T-helper 2 cell treated with Interferon-gamma antibody and Interleukin-4, amounts not matched to agents 5 μg/mL and 100 μg/mL, for 36 hours (primary cell): ENCODE results near the gene STAT4.

ENCODE experiments used
- DNase-seq: peaks from one replicate; pipeline ENCODE4 v3.0.0; 2021; ENCODE audit warnings: low spot score
- H3K27ac Mint-ChIP-seq: one replicate; pipeline ENCODE4 v1.8.0; 2021; ENCODE audit warnings: mild to moderate bottlenecking, mixed read lengths
- H3K27me3 Mint-ChIP-seq: one replicate; pipeline ENCODE4 v1.8.0; 2021; ENCODE audit warnings: low read depth, mixed read lengths
- H3K36me3 Mint-ChIP-seq: one replicate; pipeline ENCODE4 v1.8.0; 2021; ENCODE audit warnings: low read depth, mixed read lengths
- H3K4me1 Mint-ChIP-seq: one replicate; pipeline ENCODE4 v1.8.0; 2021; ENCODE audit warnings: low read depth, mixed read lengths
- H3K4me3 Mint-ChIP-seq: one replicate; pipeline ENCODE4 v1.8.0; 2022; ENCODE audit warnings: mild to moderate bottlenecking, moderate library complexity, mixed read lengths
- H3K9me3 Mint-ChIP-seq: one replicate; pipeline ENCODE4 v1.8.0; 2021; ENCODE audit warnings: mixed read lengths

STAT4 gene

GRCh38 chr2:191148791-191149190 is 2.0 kb downstream of the STAT4 start:
- Mint-ChIP-seq H3K36me3 (peaks cover 46% of the 10 kb centered on the region), H3K4me1 (peaks cover 67% of the 10 kb centered on the region), H3K27ac (peak overlapping the region; percentile 90), H3K4me3 (peak overlapping the region; percentile 96), H3K27me3 (no peaks in the 10 kb centered on the region), H3K9me3 (no peaks in the 10 kb centered on the region)
- DNase-seq, result no peak

DNA sequence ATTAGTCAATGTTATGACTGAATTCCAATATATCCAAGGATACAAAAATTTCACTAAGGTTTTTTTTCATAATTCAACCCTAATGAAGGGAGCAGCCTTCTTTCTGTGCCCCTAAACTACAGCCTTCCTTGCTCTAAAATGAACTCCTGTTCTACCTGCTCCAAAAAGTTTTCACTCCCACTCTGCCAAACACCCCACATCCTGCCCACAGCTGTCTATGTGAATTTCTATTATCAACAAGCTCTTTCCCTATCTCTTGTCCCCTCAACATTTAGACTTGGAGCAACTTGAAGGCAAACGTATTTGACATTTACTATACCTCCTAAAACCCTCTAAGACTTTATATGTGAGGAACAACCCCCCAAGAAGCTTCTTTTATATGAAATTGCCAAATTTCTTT is 2.5 kb downstream of the STAT4 start:
- H3K9me3 Mint-ChIP-seq, result no peaks in the 10 kb centered on the region
- DNase-seq, result no peak
- peak overlapping the region; percentile 96 for H3K4me3 Mint-ChIP-seq
- H3K27ac Mint-ChIP-seq, result peak overlapping the region; percentile 76
- H3K36me3 Mint-ChIP-seq, result peaks cover 48% of the 10 kb centered on the region
- H3K27me3 Mint-ChIP-seq, result no peaks in the 10 kb centered on the region
- H3K4me1 Mint-ChIP-seq, result peaks cover 64% of the 10 kb centered on the region

DNA sequence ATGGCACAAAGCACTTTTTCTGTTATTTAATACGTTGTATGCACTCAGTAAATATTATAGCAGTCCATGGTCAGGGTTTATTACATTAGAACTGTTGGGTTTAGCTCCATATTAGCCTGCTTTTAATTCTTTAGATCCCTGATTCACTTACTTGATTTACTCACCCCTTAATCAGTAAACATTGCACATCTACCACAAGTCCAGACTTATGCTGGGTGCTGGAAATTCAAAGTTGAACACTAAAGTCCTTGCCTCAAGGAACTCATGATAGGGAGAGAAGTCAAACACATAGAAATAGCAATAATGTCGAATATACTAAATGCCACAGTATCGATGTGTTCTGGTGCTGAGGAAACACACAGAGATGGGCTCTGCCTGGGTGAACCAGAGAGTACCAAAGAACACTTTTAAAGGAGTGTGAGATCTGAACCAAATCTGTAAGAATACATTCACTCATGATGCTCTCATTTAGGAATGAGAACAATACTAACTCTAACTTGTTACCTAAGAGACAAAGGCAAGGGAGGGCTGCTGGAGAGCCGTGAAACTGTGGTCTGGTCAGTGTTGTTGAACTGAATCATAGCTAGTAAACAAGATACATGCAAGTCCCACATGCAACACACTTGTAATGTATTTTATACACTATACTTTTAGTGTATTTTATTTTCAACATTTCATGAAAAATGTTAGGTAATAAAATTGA is 4.9 kb downstream of the STAT4 start:
- peaks cover 45% of the 10 kb centered on the region for H3K4me1 Mint-ChIP-seq
- peak overlapping the region; percentile 53 for H3K4me3 Mint-ChIP-seq
- peaks cover 60% of the 10 kb centered on the region for H3K36me3 Mint-ChIP-seq
- DNase-seq, result no peak
- H3K9me3 Mint-ChIP-seq, result no peaks in the 10 kb centered on the region
- H3K27me3 Mint-ChIP-seq, result no peaks in the 10 kb centered on the region
- H3K27ac Mint-ChIP-seq, result no peak overlapping the region

- peaks cover 11% of the 10 kb centered on the region for H3K9me3 Mint-ChIP-seq
- H3K27ac Mint-ChIP-seq, result no peak overlapping the region
- no peak overlapping the region for H3K4me3 Mint-ChIP-seq
- H3K4me1 Mint-ChIP-seq, result peaks cover 49% of the 10 kb centered on the region
- no peaks in the 10 kb centered on the region for H3K27me3 Mint-ChIP-seq
- H3K36me3 Mint-ChIP-seq, result peaks cover 73% of the 10 kb centered on the region
- DNase-seq, result no peak
Observed at GRCh38 chr2:191144217-191144616, 6.6 kb downstream of the STAT4 start.

DNA sequence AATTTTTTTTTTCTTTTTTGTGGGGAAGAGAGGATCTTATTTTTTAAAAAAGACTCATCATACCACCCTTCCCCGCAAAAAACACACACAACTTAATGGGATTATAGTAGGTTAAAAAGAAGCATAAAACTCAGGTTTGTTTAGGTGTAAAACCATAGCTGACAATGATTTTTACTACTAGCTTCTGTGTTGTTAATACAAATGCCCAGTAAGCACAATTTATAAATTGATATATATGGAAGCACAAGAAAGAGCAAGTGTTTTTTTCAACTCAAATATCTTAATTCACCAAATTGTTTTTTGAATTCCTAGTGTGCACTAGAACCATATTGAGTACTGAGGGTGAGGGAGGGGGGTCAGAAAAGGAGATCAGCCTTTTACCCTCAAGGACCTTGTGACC is 7.0 kb downstream of the STAT4 start:
- Mint-ChIP-seq H3K4me3 (no peak overlapping the region), H3K4me1 (peaks cover 51% of the 10 kb centered on the region)

GRCh38 chr2:191128911-191129304 is 21.9 kb downstream of the STAT4 start:
- Mint-ChIP-seq H3K9me3 (peaks cover 7% of the 10 kb centered on the region), H3K4me1 (peaks cover 50% of the 10 kb centered on the region), H3K27me3 (no peaks in the 10 kb centered on the region), H3K36me3 (peaks cover 55% of the 10 kb centered on the region), H3K4me3 (peak overlapping the region; percentile 58), H3K27ac (peak overlapping the region; percentile 83)
- no peak for DNase-seq

More for the DNA sequence above, 7.0 kb downstream of the STAT4 start:
- H3K27ac Mint-ChIP-seq, result no peak overlapping the region
- no peaks in the 10 kb centered on the region for H3K27me3 Mint-ChIP-seq
- H3K9me3 Mint-ChIP-seq, result peaks cover 11% of the 10 kb centered on the region
- H3K36me3 Mint-ChIP-seq, result peaks cover 77% of the 10 kb centered on the region
- no peak for DNase-seq

- H3K27ac Mint-ChIP-seq, result peak overlapping the region; percentile 83
Observed at GRCh38 chr2:191128172-191128910, 22.5 kb downstream of the STAT4 start.

DNA sequence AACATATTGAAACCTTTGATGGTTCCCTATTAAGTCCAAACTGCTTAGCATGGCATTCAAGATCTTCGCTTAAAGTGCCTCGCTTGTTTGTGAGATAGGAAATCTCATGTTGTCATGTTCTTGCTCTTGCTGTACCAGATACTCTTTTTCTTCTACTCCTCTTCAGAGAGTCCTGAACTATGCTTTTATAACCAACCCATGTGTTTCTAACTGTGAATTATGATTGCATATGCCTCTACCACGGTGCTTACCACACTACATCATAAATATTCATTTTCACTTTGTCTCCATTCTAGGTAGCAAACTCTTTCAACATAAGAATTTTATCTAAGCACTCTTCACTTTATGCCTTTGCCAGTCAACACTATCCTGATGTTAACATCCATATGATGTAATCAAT is 23.6 kb downstream of the STAT4 start:
- Mint-ChIP-seq H3K9me3 (peaks cover 5% of the 10 kb centered on the region), H3K4me1 (peaks cover 64% of the 10 kb centered on the region), H3K27ac (peak overlapping the region; percentile 67), H3K4me3 (peak overlapping the region; percentile 58), H3K27me3 (no peaks in the 10 kb centered on the region), H3K36me3 (peaks cover 56% of the 10 kb centered on the region)
- no peak for DNase-seq

More at GRCh38 chr2:191128172-191128910, 22.5 kb downstream of the STAT4 start:
- peaks cover 7% of the 10 kb centered on the region for H3K9me3 Mint-ChIP-seq
- peak overlapping the region; percentile 58 for H3K4me3 Mint-ChIP-seq
- peaks cover 59% of the 10 kb centered on the region for H3K36me3 Mint-ChIP-seq
- DNase-seq, result no peak
- H3K4me1 Mint-ChIP-seq, result peaks cover 56% of the 10 kb centered on the region
- no peaks in the 10 kb centered on the region for H3K27me3 Mint-ChIP-seq

- no peaks in the 10 kb centered on the region for H3K27me3 Mint-ChIP-seq
- H3K4me3 Mint-ChIP-seq, result peak overlapping the region; percentile 58
- peak overlapping the region; percentile 84 for H3K27ac Mint-ChIP-seq
Observed at GRCh38 chr2:191126386-191127085, 24.3 kb downstream of the STAT4 start.

DNA sequence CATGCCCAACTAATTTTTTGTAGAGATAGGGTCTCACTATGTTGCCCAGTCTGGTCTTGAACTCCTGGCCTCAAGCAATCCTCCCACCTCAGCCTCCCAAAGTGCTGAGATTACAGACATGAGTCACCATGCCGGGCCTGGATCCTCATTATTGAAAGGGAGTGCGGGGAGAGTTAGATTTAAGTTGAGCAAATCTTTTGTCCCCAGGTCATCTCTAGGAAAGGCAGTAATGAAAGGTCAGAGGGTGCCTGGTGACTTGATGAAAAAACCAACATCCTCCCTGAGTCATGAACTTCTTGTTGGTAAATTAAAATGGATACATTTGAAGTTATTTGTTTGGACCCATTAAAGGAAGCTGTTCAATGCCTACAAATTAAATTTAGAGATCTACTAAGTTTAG is 25.1 kb downstream of the STAT4 start:
- no peak for DNase-seq
- H3K9me3 Mint-ChIP-seq, result peaks cover 4% of the 10 kb centered on the region
- peaks cover 59% of the 10 kb centered on the region for H3K4me1 Mint-ChIP-seq
- no peak overlapping the region for H3K4me3 Mint-ChIP-seq
- H3K36me3 Mint-ChIP-seq, result peaks cover 58% of the 10 kb centered on the region
- no peak overlapping the region for H3K27ac Mint-ChIP-seq
- H3K27me3 Mint-ChIP-seq, result no peaks in the 10 kb centered on the region

More at GRCh38 chr2:191126386-191127085, 24.3 kb downstream of the STAT4 start:
- peaks cover 55% of the 10 kb centered on the region for H3K36me3 Mint-ChIP-seq
- peaks cover 4% of the 10 kb centered on the region for H3K9me3 Mint-ChIP-seq
- peaks cover 60% of the 10 kb centered on the region for H3K4me1 Mint-ChIP-seq
- no peak for DNase-seq

- Mint-ChIP-seq H3K4me1 (peaks cover 51% of the 10 kb centered on the region), H3K36me3 (peaks cover 62% of the 10 kb centered on the region), H3K4me3 (no peak overlapping the region), H3K9me3 (peaks cover 4% of the 10 kb centered on the region), H3K27ac (peak overlapping the region; percentile 16), H3K27me3 (no peaks in the 10 kb centered on the region)
- no peak for DNase-seq
Observed at GRCh38 chr2:191122638-191123294, 28.0 kb downstream of the STAT4 start.

DNA sequence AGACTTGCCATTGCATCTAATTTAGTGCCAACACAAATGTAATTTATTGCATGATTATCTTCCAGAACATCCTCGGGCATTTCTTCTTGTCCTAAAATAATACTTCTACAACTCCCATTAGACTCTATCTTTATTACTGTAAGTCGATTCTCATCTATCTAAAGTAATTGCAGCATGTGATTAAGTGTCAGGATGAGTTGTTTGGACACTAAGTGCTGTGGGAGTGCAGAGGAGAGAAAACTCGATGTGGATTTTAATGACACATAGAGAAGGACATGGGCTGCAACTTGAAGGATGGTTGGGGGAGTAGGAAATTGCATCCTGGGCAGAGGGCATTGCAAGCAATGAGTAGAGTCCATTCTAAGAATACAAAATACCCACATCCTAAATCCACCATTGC is 33.5 kb downstream of the STAT4 start:
- Mint-ChIP-seq H3K4me1 (peaks cover 54% of the 10 kb centered on the region), H3K27ac (no peak overlapping the region), H3K36me3 (peaks cover 66% of the 10 kb centered on the region), H3K9me3 (no peaks in the 10 kb centered on the region), H3K27me3 (no peaks in the 10 kb centered on the region), H3K4me3 (no peak overlapping the region)
- DNase-seq, result no peak

DNA sequence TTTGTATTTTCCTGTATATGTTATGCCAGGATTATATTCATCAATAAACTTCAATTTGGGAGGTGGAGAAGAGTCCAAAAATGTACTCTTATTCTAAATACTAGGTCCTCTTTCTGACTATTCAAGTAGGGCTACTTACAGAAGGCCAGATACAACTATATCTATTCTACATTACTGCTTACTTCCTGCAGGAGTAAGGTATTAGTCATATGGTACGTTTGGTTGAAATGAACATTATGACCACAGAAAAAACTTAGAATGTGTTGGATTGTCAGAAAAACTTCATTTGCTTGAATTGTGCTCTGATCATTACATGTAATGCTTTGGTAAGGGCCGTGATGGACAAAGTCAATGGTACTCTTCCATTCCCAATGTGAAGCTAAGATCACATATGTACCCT is 35.0 kb downstream of the STAT4 start:
- peak overlapping the region; percentile 90 for H3K27ac Mint-ChIP-seq
- no peaks in the 10 kb centered on the region for H3K27me3 Mint-ChIP-seq
- H3K4me1 Mint-ChIP-seq, result peaks cover 54% of the 10 kb centered on the region
- H3K9me3 Mint-ChIP-seq, result no peaks in the 10 kb centered on the region
- DNase-seq, result no peak
- H3K36me3 Mint-ChIP-seq, result peaks cover 57% of the 10 kb centered on the region
- H3K4me3 Mint-ChIP-seq, result peak overlapping the region; percentile 43
